Ishikawa (cell line): Measurements from ENCODE around the gene ASB4.
A peak's percentile ranks its signal among the peaks of the same experiment; 100 is the strongest.

ENCODE experiments used
- CEBPB ChIP-seq: IDR thresholded peaks from 2 replicates; pipeline ENCODE4 v1.6.1; 2012
- CREB1 ChIP-seq: IDR thresholded peaks from 2 replicates; pipeline ENCODE4 v1.6.1; 2012; ENCODE audit warnings: low read depth
- EGR1 ChIP-seq: IDR thresholded peaks from 2 replicates; pipeline ENCODE4 v1.6.1; 2012
- EP300 ChIP-seq: IDR thresholded peaks from 2 replicates; pipeline ENCODE4 v1.6.1; 2012; ENCODE audit warnings: borderline replicate concordance
- FOXM1 ChIP-seq: IDR thresholded peaks from 2 replicates; pipeline ENCODE4 v1.6.1; 2012; ENCODE audit warnings: low read depth, borderline replicate concordance
- MAX ChIP-seq: IDR thresholded peaks from 2 replicates; pipeline ENCODE4 v1.6.1; 2012
- NFIC ChIP-seq: IDR thresholded peaks from 2 replicates; pipeline ENCODE4 v1.6.1; 2012
- RAD21 ChIP-seq: IDR thresholded peaks from 2 replicates; pipeline ENCODE4 v1.6.1; 2012; ENCODE audit warnings: low read depth
- REST ChIP-seq: IDR thresholded peaks from 2 replicates; pipeline ENCODE4 v1.6.1; 2012; ENCODE audit warnings: low read depth, mild to moderate bottlenecking
- TAF1 ChIP-seq: IDR thresholded peaks from 2 replicates; pipeline ENCODE4 v1.6.1; 2012; ENCODE audit warnings: low read depth, mild to moderate bottlenecking
- TCF12 ChIP-seq: IDR thresholded peaks from 2 replicates; pipeline ENCODE4 v1.6.1; 2012; ENCODE audit warnings: low read depth
- TEAD4 ChIP-seq: IDR thresholded peaks from 2 replicates; pipeline ENCODE4 v1.6.1; 2012
- USF1 ChIP-seq: IDR thresholded peaks from 2 replicates; pipeline ENCODE4 v1.6.1; 2012
- YY1 ChIP-seq: IDR thresholded peaks from 2 replicates; pipeline ENCODE4 v1.6.1; 2012; ENCODE audit warnings: low read depth
- ZBTB7A ChIP-seq: IDR thresholded peaks from 2 replicates; pipeline ENCODE4 v1.6.1; 2012; ENCODE audit warnings: low read depth

Gene ASB4

GRCh38 chr7:95502403-95502802 is 16.7 kb downstream of the ASB4 start:
- TF ChIP-seq TEAD4: no peak
- no peak for TF ChIP-seq FOXM1
- no peak for TF ChIP-seq EP300
- no peak for TF ChIP-seq EGR1
- no peak for TF ChIP-seq ZBTB7A
- TF ChIP-seq TCF12: no peak
- TF ChIP-seq CREB1: no peak
- TF ChIP-seq MAX: no peak
- no peak for TF ChIP-seq USF1
- no peak for TF ChIP-seq CEBPB
- no peak for TF ChIP-seq RAD21
- no peak for TF ChIP-seq YY1

GRCh38 chr7:95503271-95504131 is 17.8 kb downstream of the ASB4 start:
- no peak for TF ChIP-seq FOXM1
- no peak for TF ChIP-seq ZBTB7A
- TF ChIP-seq YY1: no peak
- no peak for TF ChIP-seq MAX
- no peak for TF ChIP-seq NFIC
- no peak for TF ChIP-seq CREB1
- TF ChIP-seq TEAD4: no peak
- TF ChIP-seq CEBPB: no peak
- no peak for TF ChIP-seq USF1
- no peak for TF ChIP-seq EGR1
- no peak for TF ChIP-seq TAF1
- no peak for TF ChIP-seq REST
- TF ChIP-seq RAD21: no peak
- no peak for TF ChIP-seq TCF12
- no peak for TF ChIP-seq EP300

- TF ChIP-seq YY1 (no peak), CEBPB (no peak)
Observed at GRCh38 chr7:95508780-95509179, 23.0 kb downstream of the ASB4 start.

GRCh38 chr7:95509199-95509598 is 23.5 kb downstream of the ASB4 start:
- TF ChIP-seq REST (no peak), EGR1 (no peak), YY1 (no peak), RAD21 (no peak), TAF1 (no peak), CEBPB (no peak), CREB1 (no peak), EP300 (no peak), NFIC (no peak), FOXM1 (no peak), MAX (no peak), TCF12 (no peak)

- TF ChIP-seq REST: no peak
- no peak for TF ChIP-seq TCF12
- no peak for TF ChIP-seq EGR1
- TF ChIP-seq MAX: no peak
- no peak for TF ChIP-seq EP300
- peak; percentile 77 for TF ChIP-seq RAD21
- TF ChIP-seq CEBPB: 0 out of 2 replicates have a peak, but pooled peaks have one; percentile 3
- TF ChIP-seq TEAD4: no peak
- no peak for TF ChIP-seq USF1
Observed at GRCh38 chr7:95511716-95512260, 26.0 kb downstream of the ASB4 start.
